GM23338 (cell line): ENCODE measurements around the gene CCL23.

ENCODE experiments used
- CREB1 ChIP-seq: fragments of 250-450 bp; sonication (Bioruptor Pico); IDR thresholded peaks from 2 replicates; pipeline ENCODE4 v1.5.0; 2020; ENCODE audit warnings: low read depth, mild to moderate bottlenecking, moderate library complexity
- CTCF ChIP-seq, 2 experiments: fragments of 200-600 bp in 1 of 2; sonication (generic) in 1 of 2; conservative IDR thresholded peaks; 2 replicates each; pipeline versions ENCODE4 v1.5.1 to v1.6.1; 2016 to 2017; ENCODE audit warnings: antibody characterized with exemption in 2 of 2, low read depth in 2 of 2, mild to moderate bottlenecking in 2 of 2, moderate library complexity in 1 of 2
- ETS1 ChIP-seq: IDR thresholded peaks from 2 replicates; pipeline ENCODE4 v1.6.1; 2016; ENCODE audit warnings: antibody characterized with exemption
- EZH2 ChIP-seq: fragments of 200-600 bp; sonication (generic); IDR thresholded peaks from one replicate; pipeline ENCODE4 v1.8.0; 2017; ENCODE audit warnings: antibody characterized with exemption, mild to moderate bottlenecking, low read depth; ENCODE audit not compliant: unreplicated experiment
- EZH2phosphoT487 ChIP-seq: fragments of 200-600 bp; sonication (generic); IDR thresholded peaks from one replicate; pipeline ENCODE4 v1.8.1; 2018; ENCODE audit warnings: antibody characterized with exemption; ENCODE audit not compliant: unreplicated experiment
- JUNB ChIP-seq: IDR thresholded peaks from one replicate; pipeline ENCODE4 v1.6.1; 2016; ENCODE audit warnings: antibody characterized with exemption; ENCODE audit not compliant: unreplicated experiment
- NANOG ChIP-seq: IDR thresholded peaks from 2 replicates; pipeline ENCODE4 v1.6.1; 2016; ENCODE audit warnings: antibody characterized with exemption, borderline replicate concordance
- POLR2AphosphoS5 ChIP-seq: IDR thresholded peaks from 2 replicates; pipeline ENCODE4 v1.6.1; 2016; ENCODE audit warnings: antibody characterized with exemption, low read depth
- REST ChIP-seq: IDR thresholded peaks from one replicate; pipeline ENCODE4 v1.6.1; 2018; ENCODE audit warnings: antibody characterized with exemption; ENCODE audit not compliant: unreplicated experiment
- ZNF462 ChIP-seq: fragments of 250-450 bp; sonication (Bioruptor Pico); IDR thresholded peaks from 2 replicates; pipeline ENCODE4 v1.5.0; 2020; ENCODE audit warnings: mild to moderate bottlenecking, moderate library complexity

- TF ChIP-seq CTCF (conservative IDR thresholded peaks at IDR 0.05; ENCODE audit: low read depth in 2 of 2), result no peak
- no peak for TF ChIP-seq EZH2phosphoT487
- TF ChIP-seq EZH2, result no peak
- TF ChIP-seq POLR2AphosphoS5, result no peak
- no peak for TF ChIP-seq REST
- TF ChIP-seq JUNB, result no peak
- no peak for TF ChIP-seq CREB1 (CRISPR knock-in tag)
- no peak for TF ChIP-seq ETS1
- no peak for TF ChIP-seq ZNF462 (CRISPR knock-in tag)
- TF ChIP-seq NANOG, result no peak
Observed at GRCh38 chr17:35998756-35999155, 19.0 kb downstream of the CCL23 start.
